Putamen (tissue), 1 donor: ENCODE results near the gene TAF11.
"Not testable (repeated sequence)": the region's sequence is repeated elsewhere in the genome, so short reads cannot be mapped to it uniquely, and the experiment has no call there.

Source experiments
- DNase-seq: peaks from one replicate; pipeline ENCODE4 v3.0.0-alpha.2; 2016; ENCODE audit warnings: low spot score

TAF11 gene

DNA sequence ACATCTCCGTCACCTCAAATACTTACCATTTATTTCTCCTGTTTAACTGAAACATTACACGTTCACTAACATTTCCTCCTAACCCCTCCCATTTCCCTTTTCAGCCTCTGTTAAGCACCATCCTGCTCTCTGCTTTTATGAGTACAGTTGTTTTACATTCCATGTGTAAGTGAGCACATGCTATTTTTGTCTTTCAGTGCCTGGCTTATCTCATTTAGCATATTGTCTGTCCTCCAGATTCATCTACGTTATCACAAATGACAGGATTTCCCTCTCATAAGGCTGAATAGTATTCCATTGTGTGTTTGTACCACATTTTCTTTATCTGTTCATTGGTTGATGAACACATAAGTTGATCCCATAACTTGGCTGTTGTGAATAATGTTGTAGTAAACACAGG lies 22.7 kb downstream of the TAF11 start:
- DNase-seq = no peak

DNA sequence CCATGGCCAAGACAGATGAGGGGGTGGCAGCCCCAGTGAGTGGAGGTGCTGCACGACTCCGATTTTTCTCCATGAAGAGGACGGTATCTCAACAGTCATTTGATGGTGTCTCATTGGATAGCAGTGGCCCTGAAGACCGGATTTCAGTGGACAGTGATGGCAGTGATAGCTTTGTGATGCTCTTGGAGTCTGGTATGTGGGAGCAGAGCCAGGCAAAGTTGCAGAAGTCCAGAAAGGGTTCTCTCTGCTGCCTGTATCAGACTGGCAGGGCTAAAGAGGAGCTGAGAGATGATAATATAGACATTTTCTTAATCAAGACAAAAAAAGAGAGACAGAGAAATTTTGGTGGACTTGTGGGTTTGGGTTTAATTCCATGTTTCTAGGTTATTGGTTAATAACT lies 23.8 kb downstream of the TAF11 start:
- no peak for DNase-seq

DNA sequence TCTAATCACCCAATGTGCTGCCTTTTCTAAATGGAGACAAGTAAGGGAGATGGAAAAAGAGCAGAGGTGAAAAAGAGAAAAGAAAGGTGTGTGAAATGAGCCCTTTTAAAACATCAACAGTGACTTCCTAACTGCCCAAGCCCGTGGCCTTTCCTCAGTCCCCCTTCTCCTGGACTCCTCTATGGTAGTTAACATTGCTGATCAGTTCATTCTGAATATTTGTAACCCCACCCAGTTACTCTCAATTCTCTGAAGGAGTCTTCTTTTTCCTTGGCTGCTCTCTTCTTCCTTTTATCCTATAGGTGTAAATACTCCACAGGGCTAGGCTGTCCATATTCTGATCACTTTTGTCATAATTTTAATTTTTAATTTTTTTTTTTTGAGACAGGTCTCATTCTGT lies 27.1 kb downstream of the TAF11 start:
- DNase-seq = no peak

DNA sequence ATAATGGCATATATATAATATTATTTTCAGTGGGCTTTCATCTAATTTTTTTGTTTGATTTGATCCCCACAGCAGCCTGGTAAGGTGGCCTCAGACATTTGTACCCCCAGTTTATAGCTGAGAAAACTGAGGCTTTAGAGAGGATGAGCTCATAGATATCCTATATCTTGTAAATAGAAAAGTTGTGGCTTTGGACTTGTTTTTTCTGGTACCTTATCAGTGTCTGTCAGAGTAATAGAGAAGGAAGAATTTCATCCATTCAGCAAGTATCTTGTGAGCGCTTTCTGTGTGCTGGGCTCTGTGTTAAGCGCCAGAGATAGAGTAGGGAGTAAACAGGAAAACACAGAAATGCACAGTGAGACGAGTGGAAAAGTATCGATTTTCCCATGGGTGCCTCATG lies 27.9 kb downstream of the TAF11 start:
- DNase-seq = no peak

DNA sequence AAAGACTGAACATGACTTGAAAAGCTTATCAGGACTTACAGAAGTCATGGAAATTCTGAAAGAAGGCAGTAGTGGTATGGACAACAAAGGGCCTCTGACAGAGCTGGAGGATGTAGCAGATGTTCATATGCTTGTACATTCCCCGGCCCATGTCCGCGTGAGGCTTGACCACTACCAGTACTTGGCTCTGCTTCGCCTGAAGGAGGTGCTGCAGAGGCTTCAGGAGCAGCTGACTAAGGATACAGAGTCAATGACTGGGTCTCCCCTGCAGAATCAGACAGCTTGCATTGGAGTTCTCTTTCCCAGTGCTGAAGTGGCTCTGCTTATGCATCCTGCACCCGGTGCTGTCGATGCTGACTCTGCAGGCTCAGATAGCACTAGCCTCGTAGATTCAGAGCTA lies 29.2 kb downstream of the TAF11 start:
- DNase-seq = no peak

DNA sequence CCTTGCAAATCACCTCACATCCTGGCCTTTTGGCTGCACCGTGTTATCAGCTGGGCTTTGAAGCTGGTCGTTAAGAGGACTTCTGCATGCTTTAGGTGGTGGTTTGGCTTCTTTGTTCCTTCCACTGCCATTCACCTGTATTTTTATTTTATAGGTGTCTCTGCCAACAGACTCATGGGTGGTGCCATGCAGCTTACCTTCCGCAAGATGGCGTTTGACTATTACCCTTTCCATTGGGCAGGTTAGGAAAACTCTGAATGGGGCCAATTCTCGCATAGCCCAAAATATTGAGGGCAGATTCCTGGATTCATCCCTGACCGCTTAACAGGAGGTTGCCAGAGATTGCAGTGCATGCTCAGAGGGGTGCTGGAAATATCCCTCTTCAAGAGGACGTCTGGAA lies 32.4 kb downstream of the TAF11 start:
- DNase-seq = no peak

DNA sequence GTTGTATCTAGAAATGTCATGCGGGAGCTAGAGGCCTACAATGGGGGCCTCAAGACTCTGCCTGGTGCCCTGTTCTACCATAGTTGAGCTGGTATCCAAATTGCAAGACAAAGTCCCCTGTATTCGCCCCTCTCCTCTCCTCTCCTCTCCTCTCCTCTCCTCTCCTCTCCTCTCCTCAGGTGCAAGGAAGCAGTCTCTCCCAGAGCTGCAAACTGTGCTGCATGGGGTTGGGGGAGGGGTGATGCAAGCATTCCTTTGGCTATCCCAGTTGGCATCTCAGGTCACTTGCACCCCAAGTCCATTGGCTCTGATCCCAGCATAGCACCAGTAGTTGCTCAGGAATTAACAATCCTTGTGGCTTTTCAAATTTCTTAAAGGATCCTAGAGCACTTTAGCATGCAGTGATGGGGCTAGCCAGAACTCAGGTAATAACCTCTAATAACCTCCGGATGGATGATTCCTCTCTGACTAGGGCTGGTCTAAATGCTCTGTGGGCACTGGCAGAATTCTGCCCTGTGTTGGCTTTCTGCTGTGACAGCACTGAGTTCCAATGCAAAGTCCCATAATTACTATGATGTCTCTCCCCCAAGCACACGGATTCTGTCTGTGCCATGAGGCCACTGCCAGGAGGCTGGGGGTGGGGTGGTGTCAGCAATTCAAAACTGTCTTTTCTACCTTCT lies 35.3 kb downstream of the TAF11 start:
- DNase-seq = no peak

DNA sequence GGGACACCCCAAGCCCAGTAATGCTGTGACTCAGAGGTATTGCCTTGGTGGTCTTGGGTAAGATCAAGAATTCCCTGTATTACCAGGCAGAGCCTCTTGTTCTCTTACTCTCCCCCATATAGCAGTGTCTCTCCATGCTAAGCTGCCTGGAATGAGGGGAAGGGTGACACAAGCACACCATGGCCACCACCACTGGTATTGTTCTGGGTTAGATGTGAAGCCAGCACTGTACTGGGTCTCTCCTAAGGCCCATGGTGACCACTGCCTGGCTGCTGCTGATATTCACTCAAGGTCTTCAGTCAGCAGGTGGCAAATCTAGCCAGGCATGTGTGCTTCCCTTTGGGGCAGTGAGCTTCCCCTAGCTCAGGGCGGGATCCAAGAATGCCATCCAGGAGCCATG lies 36.5 kb downstream of the TAF11 start:
- DNase-seq = no peak

DNA sequence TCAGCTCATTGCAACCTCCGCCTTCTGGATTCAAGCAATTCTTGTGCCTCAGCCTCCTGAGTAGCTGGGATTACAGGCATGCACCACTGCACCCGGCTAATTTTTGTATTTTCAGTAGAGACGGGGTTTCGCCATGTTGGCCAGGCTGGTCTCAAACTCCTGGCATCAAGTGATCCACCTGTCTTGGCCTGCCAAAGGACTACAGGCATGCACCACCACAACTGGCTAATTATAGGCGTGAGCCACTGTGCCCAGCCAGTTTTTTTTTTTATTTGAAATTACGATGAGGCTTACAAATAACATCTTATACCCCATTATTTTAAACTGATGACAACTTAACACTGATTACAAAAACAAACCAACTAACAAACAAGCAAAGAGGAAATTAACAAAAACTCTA lies 38.8 kb downstream of the TAF11 start:
- not testable (repeated sequence) for DNase-seq

DNA sequence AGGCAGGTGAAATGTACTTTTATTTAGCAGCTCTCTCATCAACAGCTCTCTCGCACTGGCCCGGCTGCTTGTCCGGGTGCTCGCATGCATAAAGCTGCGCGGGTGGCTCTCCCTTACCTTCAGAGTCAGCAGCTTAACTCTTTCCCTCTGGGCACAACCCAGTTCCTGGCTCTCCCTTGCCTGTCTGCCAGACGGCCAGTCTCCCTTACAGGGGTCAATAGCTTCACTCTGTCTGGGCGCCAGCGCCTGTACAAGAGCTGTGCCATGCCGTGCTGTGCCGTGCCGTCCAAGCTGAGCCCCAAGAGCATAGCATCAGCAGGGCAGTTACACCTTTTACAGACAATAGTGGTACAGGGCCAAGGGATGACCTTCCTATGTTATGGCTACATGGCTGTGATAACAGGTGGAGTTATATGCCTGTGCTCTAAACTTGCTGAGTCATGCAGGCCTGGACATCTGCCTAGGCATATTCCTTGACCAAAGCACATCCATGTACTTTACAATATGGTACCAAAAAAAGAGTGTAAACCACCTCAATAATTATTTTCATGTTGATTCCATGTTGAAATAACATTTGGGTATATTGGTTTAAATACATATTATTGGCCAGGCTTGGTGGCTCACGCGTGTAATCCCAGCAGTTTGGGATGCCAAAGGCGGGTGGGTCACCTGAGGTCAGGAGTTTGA lies 48.0 kb downstream of the TAF11 start:
- DNase-seq = no peak

DNA sequence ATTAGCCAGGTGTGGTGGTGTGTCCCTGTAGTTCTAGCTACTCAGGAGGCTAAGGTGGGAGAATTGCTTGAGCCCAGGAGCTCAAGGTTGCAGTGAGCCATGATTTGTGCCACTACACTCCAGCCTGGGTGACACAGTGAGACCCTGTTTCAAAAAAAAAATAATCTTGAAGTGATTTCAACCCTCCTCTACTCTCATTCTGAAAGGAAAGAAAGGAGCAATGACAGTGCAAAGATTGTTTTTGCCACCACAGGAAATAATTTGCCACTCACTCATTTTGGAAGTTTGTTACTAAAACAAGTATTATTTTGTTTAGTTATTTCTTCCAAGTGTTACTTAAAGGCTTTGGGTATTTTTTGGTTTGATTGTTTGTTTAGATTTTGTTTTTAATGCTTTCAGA lies 50.3 kb downstream of the TAF11 start:
- no peak for DNase-seq

DNA sequence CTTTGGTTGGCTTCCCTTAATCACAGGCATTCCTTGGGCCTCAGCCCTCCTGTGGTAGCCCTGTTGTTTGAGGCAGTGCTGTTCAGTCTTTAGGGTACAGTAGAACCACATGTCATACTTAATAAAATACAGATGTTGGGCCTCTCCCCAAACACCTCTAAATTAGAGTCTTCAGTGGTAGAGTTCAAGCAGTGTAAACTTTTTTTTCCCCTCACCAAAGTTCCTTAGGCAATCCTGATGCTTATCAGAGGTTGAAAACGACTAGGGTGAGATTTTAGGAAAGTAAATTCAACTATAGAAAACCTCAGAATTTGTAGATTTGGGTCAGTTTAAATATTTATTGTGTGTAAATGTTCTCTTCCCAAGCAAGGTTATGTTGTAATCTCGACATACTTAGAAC lies 51.4 kb downstream of the TAF11 start:
- no peak for DNase-seq

DNA sequence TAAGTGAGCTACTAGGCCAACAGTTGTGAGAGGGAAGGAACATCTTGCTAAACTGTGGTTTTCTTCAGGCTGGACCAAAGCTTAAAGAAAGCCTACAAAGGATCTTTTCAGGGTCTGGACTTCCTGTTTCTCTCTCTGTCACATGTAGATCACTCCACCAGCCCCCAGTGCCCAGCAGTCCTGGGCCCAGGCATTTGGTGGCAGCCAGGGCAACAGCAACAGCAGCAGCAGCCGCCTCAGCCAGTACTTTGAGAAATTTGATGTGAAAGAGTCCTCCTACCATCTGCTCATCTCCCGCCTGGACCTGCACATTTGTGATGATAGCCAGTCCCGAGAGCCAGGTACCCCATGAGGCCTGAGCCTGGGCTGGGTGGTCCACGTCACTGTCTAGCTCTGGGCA lies 51.8 kb downstream of the TAF11 start:
- peak; percentile 7 for DNase-seq

DNA sequence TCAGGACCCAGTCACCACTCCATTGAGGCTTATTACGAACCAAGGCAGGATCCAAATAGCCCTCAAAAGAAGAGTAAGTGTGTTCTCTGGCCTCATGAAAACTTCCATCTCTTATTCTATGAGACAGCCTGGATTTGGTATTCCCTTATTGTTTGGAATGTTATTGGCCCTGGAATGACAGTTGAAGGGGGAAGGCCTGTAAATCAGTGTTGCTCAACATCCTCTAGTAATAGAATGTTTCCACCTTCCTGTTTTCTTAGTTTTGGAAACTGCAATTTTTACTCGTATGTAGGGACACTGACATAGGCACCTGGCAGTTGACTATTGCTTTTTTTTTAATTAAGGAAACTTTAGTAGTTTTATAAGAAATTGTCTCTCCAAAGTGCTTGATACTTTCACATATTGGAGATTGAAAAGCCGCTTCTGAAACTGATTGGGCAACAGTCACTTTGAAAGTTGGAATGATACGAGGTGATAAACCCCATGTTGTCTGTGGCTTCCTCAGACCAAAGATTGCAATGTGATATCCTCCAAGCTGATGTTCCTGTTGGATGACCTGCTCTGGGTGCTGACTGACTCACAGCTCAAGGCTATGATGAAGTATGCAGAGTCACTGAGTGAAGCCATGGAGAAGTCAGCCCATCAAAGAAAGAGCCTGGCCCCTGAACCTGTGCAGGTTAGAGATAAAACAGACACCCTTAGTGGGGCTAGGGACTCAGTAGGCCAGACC lies 52.9 kb downstream of the TAF11 start:
- no peak for DNase-seq

DNA sequence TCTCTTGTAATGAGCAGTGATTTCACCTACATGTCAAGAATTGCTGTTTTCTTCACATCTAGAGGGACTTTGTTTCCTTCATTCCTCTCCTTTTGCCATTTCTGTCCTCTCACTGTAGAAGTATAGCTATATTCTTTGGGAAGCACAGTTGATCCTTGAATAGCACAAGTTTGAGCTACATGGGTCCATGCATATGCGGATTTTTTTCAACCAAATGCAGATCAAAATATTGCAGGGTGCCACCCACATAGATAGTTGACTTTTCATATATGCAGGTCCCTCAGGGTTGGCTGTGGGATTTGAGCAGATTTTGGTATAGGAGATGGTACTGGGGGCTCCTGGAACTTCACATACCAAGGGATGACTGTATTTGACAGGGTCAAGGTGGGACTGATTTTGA lies 54.9 kb downstream of the TAF11 start:
- DNase-seq = no peak

DNA sequence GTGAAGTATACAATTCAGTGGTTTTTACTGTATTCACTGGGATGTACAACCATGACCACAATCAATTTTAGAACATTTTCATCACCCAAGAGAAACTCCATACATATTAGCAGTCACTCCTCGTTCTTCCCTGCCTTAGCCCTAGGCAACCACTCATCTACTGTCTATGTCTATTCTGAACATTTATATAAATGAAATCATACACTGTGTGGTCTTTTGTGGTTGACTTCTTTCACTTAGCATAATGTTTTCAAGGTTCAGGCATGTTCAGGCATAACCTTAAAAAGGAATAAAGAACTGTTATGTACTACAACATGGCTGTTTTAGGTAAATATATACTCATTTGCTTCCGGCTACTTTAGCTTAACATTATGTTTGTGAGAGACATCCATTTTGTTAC lies 58.7 kb downstream of the TAF11 start:
- DNase-seq = no peak
